Gastroesophageal sphincter (tissue), 4 donors: ENCODE data around the gene MOV10. TPM values are rescaled to one million over a fixed set of nuclear protein-coding genes. Genes with fewer than 3 reads are reported as not detected.

Source experiments
- ATAC-seq: fragments of 150-250 bp; one replicate; pipeline ENCODE4 v1.9.1; 2016; ENCODE audit warnings: mild to moderate bottlenecking, moderate library complexity
- H3K27ac ChIP-seq, 4 donors: fragments of 200-600 bp; sonication (generic) in 3 of 4; 1 replicate in 3 of 4; 2 replicates in 1 of 4; pipeline ENCODE4 v1.5.1; 2016 to 2019
- H3K27me3 ChIP-seq: fragments of 200-600 bp; sonication (generic); one replicate; pipeline ENCODE4 v1.5.1; 2019
- H3K36me3 ChIP-seq, 2 donors: fragments of 200-600 bp; sonication (generic); one replicate each; pipeline ENCODE4 v1.5.1; 2019; ENCODE audit warnings: control low read depth in 1 of 2
- H3K4me1 ChIP-seq, 3 donors: fragments of 200-600 bp; sonication (generic); 1 replicate in 2 of 3; 2 replicates in 1 of 3; pipeline ENCODE4 v1.5.1; 2016 to 2019; ENCODE audit warnings: control low read depth in 2 of 3
- H3K4me3 ChIP-seq, 2 donors: fragments of 200-600 bp; sonication (generic); one replicate each; pipeline ENCODE4 v1.5.1; 2019; ENCODE audit warnings: mild to moderate bottlenecking in 1 of 2, moderate library complexity in 1 of 2
- H3K9me3 ChIP-seq, 3 donors: fragments of 200-600 bp; sonication (generic); one replicate each; pipeline ENCODE4 v1.5.1; 2017 to 2019; ENCODE audit warnings: control low read depth in 2 of 3
- CTCF ChIP-seq, 4 experiments: fragments of 200-600 bp in 2 of 4; fragments of 450-650 bp in 2 of 4; sonication (generic) in 1 of 4; IDR thresholded peaks; one replicate each; pipeline ENCODE4 v1.5.1; 2017 to 2019; ENCODE audit warnings: antibody characterized with exemption in 4 of 4, mild to moderate bottlenecking in 2 of 4, moderate library complexity in 2 of 4
- EP300 ChIP-seq: sonication (generic); formaldehyde crosslinking; IDR thresholded peaks from one replicate; pipeline ENCODE4 v1.6.1; 2017; ENCODE audit warnings: antibody characterized with exemption, mild to moderate bottlenecking
- POLR2A ChIP-seq, 2 donors: fragments of 450-650 bp; IDR thresholded peaks; one replicate each; pipeline ENCODE4 v1.6.1; 2017; ENCODE audit warnings: antibody characterized with exemption in 2 of 2, mild to moderate bottlenecking in 2 of 2, moderate library complexity in 1 of 2
- POLR2AphosphoS5 ChIP-seq: sonication (generic); formaldehyde crosslinking; IDR thresholded peaks from one replicate; pipeline ENCODE4 v1.6.1; 2017; ENCODE audit warnings: antibody characterized with exemption
- WGBS, 2 donors: methylation state at CpG; one replicate each; pipeline ENCODE4 v1.1.5; 2018; ENCODE audit warnings: low coverage in 1 of 2; 5-methylcytosine and 5-hydroxymethylcytosine counted together
- total RNA-seq, 4 donors: library from RNA; depleted of rRNA; stranded (reverse); fragments of >200 nt; gene quantifications; one replicate each; pipeline ENCODE4 v1.1.0, GENCODE V29; 2016

The MOV10 gene
- total RNA-seq, 4 donors from 2014 or later = 13.4 to 25.3 (median 18.8) TPM

- Histone ChIP-seq H3K27me3 (no peaks in the 10 kb centered on the region), H3K4me3 (peak overlapping the region; percentile 94), H3K4me1 (peaks cover 3 to 38% (median 9%) of the 10 kb centered on the region in 3 donors), H3K9me3 (no peaks in the 10 kb centered on the region), H3K27ac (peak overlapping the region; percentile 77 to 98 (median 94)), H3K36me3 (peaks cover 0 to 32% of the 10 kb centered on the region in 2 donors)
- 6 to 9% methylated on average over 5 to 10 of the region's 18 CpGs for WGBS, 2 donors
- peak; percentile 4 for TF ChIP-seq POLR2AphosphoS5
- TF ChIP-seq POLR2A (IDR thresholded peaks at IDR 0.05) = no peak
- TF ChIP-seq EP300 = no peak
- TF ChIP-seq CTCF (IDR thresholded peaks at IDR 0.05) = peak; percentile 24 to 61 (median 57)
- peak; percentile 55 for ATAC-seq
Measured at GRCh38 chr1:112673592-112674439, 643 bp upstream of the MOV10 start.

- TF ChIP-seq POLR2A (IDR thresholded peaks at IDR 0.05) (peak; percentile 26 to 28), CTCF (IDR thresholded peaks at IDR 0.05) (peak in 2 of 4 experiments; percentile 44 to 51), POLR2AphosphoS5 (no peak)
- Histone ChIP-seq H3K4me1 (peaks cover 3 to 38% (median 9%) of the 10 kb centered on the region in 3 donors), H3K9me3 (no peaks in the 10 kb centered on the region), H3K27me3 (no peaks in the 10 kb centered on the region), H3K4me3 (peak overlapping the region; percentile 94), H3K27ac (peak overlapping the region; percentile 77 to 98 (median 94)), H3K36me3 (peaks cover 0 to 18% of the 10 kb centered on the region in 2 donors)
- WGBS, 2 donors = 0% methylated on average over 2 of the region's 68 CpGs
- peak; percentile 77 for ATAC-seq
Measured at GRCh38 chr1:112674986-112675727, 698 bp downstream of the MOV10 start.

- H3K27ac ChIP-seq = peak overlapping the region; percentile 77 to 98 (median 94)
- TF ChIP-seq CTCF (IDR thresholded peaks at IDR 0.05) = no peak
- TF ChIP-seq EP300 = no peak
- TF ChIP-seq POLR2A (IDR thresholded peaks at IDR 0.05) = no peak
- no peak for TF ChIP-seq POLR2AphosphoS5
- no peaks in the 10 kb centered on the region for H3K27me3 ChIP-seq
- WGBS, 2 donors = 31 to 46% methylated on average over 4 to 7 of the region's 7 CpGs
- peak overlapping the region; percentile 94 for H3K4me3 ChIP-seq
- H3K36me3 ChIP-seq = peaks cover 0 to 11% of the 10 kb centered on the region in 2 donors
- peaks cover 3 to 38% (median 9%) of the 10 kb centered on the region in 3 donors for H3K4me1 ChIP-seq
- no peak for ATAC-seq
- no peaks in the 10 kb centered on the region for H3K9me3 ChIP-seq
Measured at GRCh38 chr1:112675728-112676381, 1.4 kb downstream of the MOV10 start.

GRCh38 chr1:112676543-112676942 is 2.1 kb downstream of the MOV10 start:
- Histone ChIP-seq H3K4me1 (peaks cover 3 to 38% (median 9%) of the 10 kb centered on the region in 3 donors), H3K9me3 (no peaks in the 10 kb centered on the region), H3K4me3 (no peak overlapping the region), H3K36me3 (peaks cover 0 to 4% of the 10 kb centered on the region in 2 donors), H3K27ac (no peak overlapping the region), H3K27me3 (no peaks in the 10 kb centered on the region)
- WGBS, 2 donors = 96 to 97% methylated on average over 3 of the region's 3 CpGs
- ATAC-seq = no peak
- TF ChIP-seq EP300 (no peak), POLR2AphosphoS5 (no peak), CTCF (IDR thresholded peaks at IDR 0.05) (no peak), POLR2A (IDR thresholded peaks at IDR 0.05) (no peak)
